IMR-90 (cell line): ENCODE data around the gene SNTA1. TPM values are rescaled to one million over a fixed set of nuclear protein-coding genes. Genes with fewer than 3 reads are reported as not detected.

Experiments
- ATAC-seq: fragments of 200-7000 bp; cut with Tn5 transposase; 2 replicates; pipeline ENCODE4 v1.9.1; 2020; ENCODE audit warnings: low read depth, mild to moderate bottlenecking, moderate library complexity
- BruUV-seq: library from RNA; stranded (reverse); fragments of 400-500 nt; replicated peaks from 2 replicates; lab custom pipeline; 2021; lab: Mats Ljungman, UMichigan
- CTCF ChIA-PET: fragments of 300-600 bp; formaldehyde crosslinking; extraction: SDS; loops from one replicate; lab custom pipeline; 2021; ENCODE audit warnings: antibody characterized with exemption; lab: Yijun Ruan, JAX
- POLR2A ChIA-PET: fragments of 300-600 bp; sonication (Branson Sonifier 250); formaldehyde crosslinking; loops from one replicate; lab custom pipeline; 2022; ENCODE audit warnings: antibody characterized with exemption; ENCODE audit not compliant: unreplicated experiment; lab: Charles Lee
- DNase-seq: peaks from one replicate; pipeline ENCODE4 v3.0.0; 2013
- H2AFZ ChIP-seq: replicated peaks from 2 replicates; pipeline ENCODE3; 2013; ENCODE audit warnings: low read length, mild to moderate bottlenecking; ENCODE audit not compliant: poor library complexity
- H2AK5ac ChIP-seq: 2 replicates; pipeline ENCODE4 v1.6.1; 2013; ENCODE audit warnings: low read depth, low read length, inconsistent platforms
- H2AK9ac ChIP-seq: replicated peaks from 2 replicates; pipeline ENCODE3; 2013; ENCODE audit warnings: mild to moderate bottlenecking, low read depth, low read length, moderate library complexity; ENCODE audit not compliant: poor library complexity
- H2BK120ac ChIP-seq: 2 replicates; pipeline ENCODE4 v1.6.1; 2013; ENCODE audit warnings: low read depth, low read length, inconsistent platforms
- H2BK15ac ChIP-seq: 3 replicates; pipeline ENCODE4 v1.6.1; 2013; ENCODE audit warnings: low read depth, low read length, inconsistent platforms
- H2BK20ac ChIP-seq: 2 replicates; pipeline ENCODE4 v1.6.1; 2013; ENCODE audit warnings: low read depth, mild to moderate bottlenecking, inconsistent platforms, low read length, moderate library complexity
- H2BK5ac ChIP-seq: 2 replicates; pipeline ENCODE4 v1.6.1; 2013; ENCODE audit warnings: mild to moderate bottlenecking, low read depth, low read length, inconsistent platforms; ENCODE audit not compliant: poor library complexity, severe bottlenecking
- H3K14ac ChIP-seq: replicated peaks from 2 replicates; pipeline ENCODE4 v1.6.1; 2013; ENCODE audit warnings: low read depth, low read length, inconsistent platforms
- H3K18ac ChIP-seq: 2 replicates; pipeline ENCODE4 v1.6.1; 2013; ENCODE audit warnings: low read depth, low read length, control low read depth
- H3K23ac ChIP-seq: 2 replicates; pipeline ENCODE4 v1.6.1; 2013; ENCODE audit warnings: low read depth, low read length, inconsistent platforms
- H3K27ac ChIP-seq: 2 replicates; pipeline ENCODE4 v1.5.1; 2013; ENCODE audit warnings: mild to moderate bottlenecking, control low read depth, low read length; ENCODE audit not compliant: insufficient read depth
- H3K27me3 ChIP-seq: 2 replicates; pipeline ENCODE4 v1.6.1; 2013; ENCODE audit warnings: low read length; ENCODE audit not compliant: control insufficient read depth, insufficient read depth
- H3K36me3 ChIP-seq: 2 replicates; pipeline ENCODE4 v1.6.1; 2013; ENCODE audit warnings: low read length, mixed read lengths; ENCODE audit not compliant: control insufficient read depth, insufficient read depth
- H3K4ac ChIP-seq: 2 replicates; pipeline ENCODE4 v1.6.1; 2013; ENCODE audit warnings: low read depth, low read length, inconsistent platforms
- H3K4me1 ChIP-seq: 2 replicates; pipeline ENCODE4 v1.6.1; 2013; ENCODE audit warnings: low read length, mixed read lengths; ENCODE audit not compliant: control insufficient read depth, insufficient read depth
- H3K4me2 ChIP-seq: 2 replicates; pipeline ENCODE4 v1.6.1; 2013; ENCODE audit warnings: low read depth, mild to moderate bottlenecking, control low read depth, low read length, moderate library complexity
- H3K4me3 ChIP-seq: 2 replicates; pipeline ENCODE4 v1.5.1; 2013; ENCODE audit warnings: low read depth, mild to moderate bottlenecking, control low read depth, low read length, moderate library complexity; ENCODE audit not compliant: insufficient read depth
- H3K56ac ChIP-seq: 2 replicates; pipeline ENCODE4 v1.6.1; 2013; ENCODE audit warnings: low read length, inconsistent platforms; ENCODE audit not compliant: insufficient read depth; ENCODE audit errors: extremely low read depth
- H3K79me1 ChIP-seq, 2 experiments: 2 replicates each; pipeline ENCODE4 v1.6.1; 2013; ENCODE audit warnings: low read length in 2 of 2, inconsistent platforms in 1 of 2, low read depth in 1 of 2
- H3K9ac ChIP-seq: 2 replicates; pipeline ENCODE4 v1.6.1; 2013; ENCODE audit warnings: low read depth, low read length, control low read depth
- H3K9me1 ChIP-seq: 2 replicates; pipeline ENCODE4 v1.6.1; 2013; ENCODE audit warnings: low read length, inconsistent platforms; ENCODE audit not compliant: insufficient read depth
- H3K9me3 ChIP-seq: 2 replicates; pipeline ENCODE4 v1.6.1; 2013; ENCODE audit warnings: low read length; ENCODE audit not compliant: control insufficient read depth, insufficient read depth
- H4K20me1 ChIP-seq: 2 replicates; pipeline ENCODE4 v1.6.1; 2013; ENCODE audit warnings: low read length, inconsistent platforms; ENCODE audit not compliant: insufficient read depth
- H4K5ac ChIP-seq: 2 replicates; pipeline ENCODE4 v1.6.1; 2013; ENCODE audit warnings: mild to moderate bottlenecking, low read depth, low read length, control low read depth
- H4K8ac ChIP-seq, 2 experiments: 2 replicates each; pipeline ENCODE4 v1.6.1; 2013; ENCODE audit warnings: low read depth in 2 of 2, low read length in 2 of 2, control low read depth in 1 of 2, inconsistent platforms in 1 of 2
- H4K91ac ChIP-seq: 2 replicates; pipeline ENCODE4 v1.6.1; 2013; ENCODE audit warnings: low read depth, low read length, inconsistent platforms; ENCODE audit not compliant: insufficient read depth
- CHD1 ChIP-seq: IDR thresholded peaks from 2 replicates; pipeline ENCODE4 v1.6.1; 2012; ENCODE audit warnings: low read depth, low read length, improper control_type of control experiment
- FOS ChIP-seq: fragments of 150-350 bp; IDR thresholded peaks from 2 replicates; pipeline ENCODE4 v1.6.1; 2016; ENCODE audit warnings: low read depth, low read length
- MAZ ChIP-seq: IDR thresholded peaks from 2 replicates; pipeline ENCODE4 v1.6.1; 2012; ENCODE audit warnings: low read depth, mild to moderate bottlenecking, low read length, improper control_type of control experiment, moderate library complexity, borderline replicate concordance
- MXI1 ChIP-seq: IDR thresholded peaks from 2 replicates; pipeline ENCODE4 v1.6.1; 2012; ENCODE audit warnings: low read depth, mild to moderate bottlenecking, low read length, moderate library complexity, borderline replicate concordance
- WGBS, 2 experiments: methylation state at CpG; one replicate each; pipeline versions ENCODE4 v1.1.5 to v1.1.7; 2013; ENCODE audit warnings: missing lambda C conversion rate in 2 of 2; ENCODE audit not compliant: insufficient read length in 1 of 2; ENCODE audit errors: extremely low coverage in 2 of 2; 5-methylcytosine and 5-hydroxymethylcytosine counted together
- dilution Hi-C: fragments of 300-500 bp; cut with HindIII; formaldehyde crosslinking; loops from one replicate; pipeline ENCODE4 v1.14.3; 2018; ENCODE audit warnings: low sequenced_read_pairs; ENCODE audit not compliant: unreplicated experiment
- in situ Hi-C: fragments of 300-500 bp; cut with MboI; formaldehyde crosslinking; loops from 3 replicates; pipeline ENCODE4 v1.14.3; 2019; ENCODE audit warnings: low sequenced_read_pairs, inconsistent platforms, mixed read lengths
- intact Hi-C: fragments of 100-400 bp; cut with micrococcal nuclease; formaldehyde crosslinking; loops from 2 replicates; pipeline ENCODE4 v1.10.0; 2022
- polyA plus RNA-seq, 3 experiments: library from polyadenylated mRNA; depleted of rRNA; stranded (reverse); fragments of >200 nt; gene quantifications; 2 replicates each; pipeline ENCODE4 v1.2.3, GENCODE V29; 2012; ENCODE audit warnings: low replicate concordance in 1 of 3
- total RNA-seq: library from RNA; depleted of rRNA; stranded (reverse); fragments of >200 nt; gene quantifications from 2 replicates; pipeline ENCODE4 v1.2.3, GENCODE V29; 2012

The SNTA1 gene
- total and polyA plus RNA-seq, 2 of the 4 experiments (the other 2 are of a cell fraction), result 10.6 to 15.4 TPM

- no peaks in the 10 kb centered on the region for H3K9me1 ChIP-seq
- H3K4me1 ChIP-seq, result no peaks in the 10 kb centered on the region
- ChIA-PET CTCF (no interaction called here), POLR2A (no interaction called here)
- H2BK20ac ChIP-seq, result no peak overlapping the region
- H4K5ac ChIP-seq, result no peak overlapping the region
- no peak overlapping the region for H3K18ac ChIP-seq
- H2AK5ac ChIP-seq, result no peak overlapping the region
- no peak overlapping the region for H4K91ac ChIP-seq
- TF ChIP-seq MXI1 (no peak), CHD1 (no peak), MAZ (no peak), FOS (no peak)
- WGBS, 2 experiments, result no CpG with 5 or more reads among the region's 8 CpGs
- H2BK15ac ChIP-seq, result no peak overlapping the region
- H3K27me3 ChIP-seq, result peaks cover 4% of the 10 kb centered on the region; the same call in 1 of the 2 replicates
- no peaks in the 10 kb centered on the region for H3K36me3 ChIP-seq
- no peak overlapping the region for H3K56ac ChIP-seq
- H2BK120ac ChIP-seq, result no peak overlapping the region
- H4K20me1 ChIP-seq, result no peaks in the 10 kb centered on the region
- no peak overlapping the region for H3K4ac ChIP-seq
- no peak overlapping the region for H3K14ac ChIP-seq
- DNase-seq (no peak), ATAC-seq (no peak)
- H2BK5ac ChIP-seq, result no peak overlapping the region
- no peak overlapping the region for H3K4me3 ChIP-seq
- no peak overlapping the region for H3K23ac ChIP-seq
- in situ Hi-C loops, result no loop called here
- dilution Hi-C loops, result no loop called here
- no peaks in the 10 kb centered on the region for H3K9me3 ChIP-seq
- no peak overlapping the region for H2AK9ac ChIP-seq
- intact Hi-C loops, result no loop called here
- no peak overlapping the region for H3K4me2 ChIP-seq
- no peak overlapping the region for H2AFZ ChIP-seq
- BruUV-seq, result no TSS peak
- H4K8ac ChIP-seq, result no peak overlapping the region
- no peaks in the 10 kb centered on the region for H3K79me1 ChIP-seq
- H3K27ac ChIP-seq, result no peak overlapping the region
- H3K9ac ChIP-seq, result no peak overlapping the region
These were observed 37.9 kb upstream of the SNTA1 start for GRCh38 chr20:33481431-33481941.
